Psoas muscle (tissue), 8 donors: Measurements from ENCODE around the gene LGALS8. TPM values are rescaled to one million over a fixed set of nuclear protein-coding genes. Genes with fewer than 3 reads are reported as not detected.

ENCODE experiments used
- ATAC-seq, 4 donors: fragments of 200-7000 bp; cut with Tn5 transposase; one replicate each; pipeline ENCODE4 v1.9.1; 2020; ENCODE audit warnings: moderate library complexity in 3 of 4, mild to moderate bottlenecking in 2 of 4
- DNase-seq, 2 donors: peaks; one replicate each; pipeline ENCODE4 v3.0.0-alpha.2; 2020
- H3K27ac ChIP-seq: fragments of 200-600 bp; one replicate; pipeline ENCODE4 v1.8.0; 2022
- H3K27me3 ChIP-seq, 3 donors: fragments of 200-600 bp in 1 of 3; one replicate each; pipeline versions ENCODE4 v1.6.1 to v1.8.0; 2013 to 2022; ENCODE audit warnings: low read length in 2 of 3, mild to moderate bottlenecking in 2 of 3, moderate library complexity in 1 of 3; ENCODE audit not compliant: insufficient read depth in 3 of 3
- H3K36me3 ChIP-seq, 2 donors: fragments of 200-600 bp in 1 of 2; one replicate each; pipeline versions ENCODE4 v1.6.1 to v1.8.0; 2013 to 2022; ENCODE audit warnings: low read depth in 1 of 2, mild to moderate bottlenecking in 1 of 2, moderate library complexity in 1 of 2; ENCODE audit not compliant: insufficient read depth in 1 of 2
- H3K4me1 ChIP-seq: fragments of 200-600 bp; one replicate; pipeline ENCODE4 v1.8.0; 2022
- H3K4me3 ChIP-seq: fragments of 200-600 bp; one replicate; pipeline ENCODE4 v1.8.0; 2022; ENCODE audit warnings: mild to moderate bottlenecking
- H3K9me3 ChIP-seq: fragments of 200-600 bp; one replicate; pipeline ENCODE4 v1.8.0; 2022
- WGBS, 3 donors: extraction: QIAGEN DNeasy Blood & Tissue Kit; methylation state at CpG; one replicate each; pipeline versions ENCODE4 v1.1.6 to v1.1.7; 2013; 5-methylcytosine and 5-hydroxymethylcytosine counted together
- intact Hi-C, 2 donors: fragments of 100-400 bp; cut with DNase I; formaldehyde crosslinking; loops; one replicate each; pipeline versions ENCODE4 v1.11.0 to v1.14.2; 2022
- polyA plus RNA-seq, 3 donors: library from polyadenylated mRNA; stranded (reverse); fragments of 200-250 nt; gene quantifications; one replicate each; pipeline ENCODE4 v1.2.3, GENCODE V29; 2013
- total RNA-seq, 4 donors: library from RNA; stranded (reverse); fragmentation: NEBNext Ultra II Directional in 2 of 4; extraction: Animal tissue kit (Norgen Biotek cat#: 25700) in 2 of 4; gene quantifications; one replicate each; pipeline versions ENCODE4 v1.2.1 to v1.2.4, GENCODE V29; 2021 to 2023
- TF ChIP-seq, protein P1 (sequence below): fragments of 200-600 bp; IDR thresholded peaks from one replicate; pipeline ENCODE4 v1.8.0; 2022; ENCODE audit warnings: antibody characterized with exemption
- donor health status: healthy with polysubstance abuse.
- donor health status: DM: no; HTN: no; CAD: no; lungs with moderate emphysema.
- donor health status: Bipolar disorder and iron deficiency.
- donor health status: healthy.
- donor health status: DM: yes; HTN: yes; CAD: no.
- donor health status: DM: no; HTN: no; CAD: no.
- donor health status: DM: no; HTN: no; CAD: no.
- donor health status: DM: yes; HTN: yes; CAD: no.

The LGALS8 gene
- total and polyA plus RNA-seq, 7 donors, result 10.1 to 17.8 (median 12.8) TPM

- TF ChIP-seq, protein P1, sequence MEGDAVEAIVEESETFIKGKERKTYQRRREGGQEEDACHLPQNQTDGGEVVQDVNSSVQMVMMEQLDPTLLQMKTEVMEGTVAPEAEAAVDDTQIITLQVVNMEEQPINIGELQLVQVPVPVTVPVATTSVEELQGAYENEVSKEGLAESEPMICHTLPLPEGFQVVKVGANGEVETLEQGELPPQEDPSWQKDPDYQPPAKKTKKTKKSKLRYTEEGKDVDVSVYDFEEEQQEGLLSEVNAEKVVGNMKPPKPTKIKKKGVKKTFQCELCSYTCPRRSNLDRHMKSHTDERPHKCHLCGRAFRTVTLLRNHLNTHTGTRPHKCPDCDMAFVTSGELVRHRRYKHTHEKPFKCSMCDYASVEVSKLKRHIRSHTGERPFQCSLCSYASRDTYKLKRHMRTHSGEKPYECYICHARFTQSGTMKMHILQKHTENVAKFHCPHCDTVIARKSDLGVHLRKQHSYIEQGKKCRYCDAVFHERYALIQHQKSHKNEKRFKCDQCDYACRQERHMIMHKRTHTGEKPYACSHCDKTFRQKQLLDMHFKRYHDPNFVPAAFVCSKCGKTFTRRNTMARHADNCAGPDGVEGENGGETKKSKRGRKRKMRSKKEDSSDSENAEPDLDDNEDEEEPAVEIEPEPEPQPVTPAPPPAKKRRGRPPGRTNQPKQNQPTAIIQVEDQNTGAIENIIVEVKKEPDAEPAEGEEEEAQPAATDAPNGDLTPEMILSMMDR, result no peak
- H3K27me3 ChIP-seq, result no peaks in the 10 kb centered on the region
- no peak overlapping the region for H3K27ac ChIP-seq
- H3K9me3 ChIP-seq, result no peaks in the 10 kb centered on the region
- no peaks in the 10 kb centered on the region for H3K4me1 ChIP-seq
- intact Hi-C loops, result loop anchor here (5.0 kb wide), 1 partner anchor 40 kb away; no protein-coding TSS in a partner anchor
- 86% methylated on average over 6 of the region's 6 CpGs for WGBS, 3 donors
- no peak overlapping the region for H3K4me3 ChIP-seq
- peaks cover 28 to 100% of the 10 kb centered on the region in 2 donors for H3K36me3 ChIP-seq
- no peak for DNase-seq
- ATAC-seq, result no peak
Observed at GRCh38 chr1:236552096-236552495, 28.3 kb downstream of the LGALS8 start.

DNA sequence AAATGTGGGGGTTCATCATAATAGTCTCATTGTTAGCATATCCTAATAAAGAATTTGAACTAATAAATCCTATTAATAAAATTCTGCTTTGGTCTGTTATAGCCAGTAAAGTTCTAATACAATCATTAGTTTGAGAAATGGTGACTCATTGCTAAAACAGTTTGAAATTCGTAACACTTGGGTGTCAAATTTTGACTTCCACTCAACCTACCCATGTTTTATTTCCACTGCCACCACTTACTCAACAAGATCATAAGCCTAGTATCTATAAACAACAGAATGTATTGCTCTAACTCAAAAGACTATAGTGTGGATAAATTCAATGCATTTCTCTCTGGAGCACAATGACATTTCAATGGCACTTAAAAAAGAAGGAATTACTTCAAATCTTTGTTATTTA, 29.1 kb downstream of the LGALS8 start:
- Histone ChIP-seq H3K27me3 (no peaks in the 10 kb centered on the region), H3K36me3 (peaks cover 30 to 100% of the 10 kb centered on the region in 2 donors), H3K9me3 (no peaks in the 10 kb centered on the region), H3K4me3 (no peak overlapping the region), H3K27ac (no peak overlapping the region), H3K4me1 (no peaks in the 10 kb centered on the region)
- ATAC-seq (no peak), DNase-seq (no peak)
- WGBS, 3 donors, result 29 to 49% (median 33%) methylated on average over 1 of the region's 1 CpG
- TF ChIP-seq, protein P1, result no peak
- intact Hi-C loops, result loop anchor here (5.0 kb wide), 1 partner anchor 39 kb away; no protein-coding TSS in a partner anchor

DNA sequence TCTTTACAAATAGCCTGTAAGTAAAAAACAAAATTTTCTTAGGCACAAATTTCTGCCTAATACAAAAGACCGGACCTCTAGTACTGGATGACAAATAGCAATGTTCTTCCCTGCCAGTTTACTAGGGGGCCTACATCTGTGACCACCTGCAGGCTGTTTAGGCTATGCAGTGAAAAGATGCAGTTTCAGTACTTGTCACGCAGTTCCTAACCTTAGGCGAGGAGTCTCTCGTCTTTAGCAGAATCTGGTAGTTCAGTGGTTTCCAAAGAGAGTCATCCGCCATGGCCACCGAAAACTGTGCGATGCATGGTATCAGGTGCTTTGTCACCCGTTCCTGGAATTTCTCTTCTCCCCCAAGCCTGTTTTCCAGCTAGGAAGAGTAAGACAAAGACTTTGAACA, 29.6 kb downstream of the LGALS8 start:
- intact Hi-C loops, result loop anchor here (5.0 kb wide), 1 partner anchor 39 kb away; no protein-coding TSS in a partner anchor

DNA sequence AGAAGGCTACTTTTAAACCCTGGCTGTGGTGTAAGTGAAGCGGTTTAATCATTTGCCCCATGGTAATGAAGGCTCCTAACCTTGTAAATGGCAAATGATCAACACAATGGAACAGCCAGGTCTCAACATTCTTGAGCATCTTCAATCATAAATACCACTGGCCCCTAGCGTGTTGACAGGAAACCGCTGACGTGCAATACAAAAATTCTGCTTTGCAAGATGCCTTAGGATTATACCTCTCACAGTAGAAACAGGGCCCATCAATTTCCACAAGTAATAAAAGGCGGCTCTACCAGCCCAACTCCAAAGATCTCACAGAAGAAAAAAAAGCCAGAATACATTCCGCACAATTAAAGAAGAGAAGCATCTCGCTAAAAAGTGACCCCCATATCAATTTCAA, 32.8 kb downstream of the LGALS8 start:
- no peak overlapping the region for H3K4me3 ChIP-seq
- ATAC-seq (no peak), DNase-seq (no peak)
- H3K36me3 ChIP-seq, result peaks cover 28 to 100% of the 10 kb centered on the region in 2 donors
- intact Hi-C loops, result no loop called here
- no peak overlapping the region for H3K27ac ChIP-seq
- TF ChIP-seq, protein P1, result no peak
- H3K9me3 ChIP-seq, result no peaks in the 10 kb centered on the region
- no peaks in the 10 kb centered on the region for H3K27me3 ChIP-seq
- no peaks in the 10 kb centered on the region for H3K4me1 ChIP-seq
- WGBS, 3 donors, result 88 to 96% (median 94%) methylated on average over 7 of the region's 7 CpGs

More for the DNA sequence above, 29.6 kb downstream of the LGALS8 start:
- peaks cover 34 to 100% of the 10 kb centered on the region in 2 donors for H3K36me3 ChIP-seq
- H3K27ac ChIP-seq, result no peak overlapping the region
- H3K4me1 ChIP-seq, result no peaks in the 10 kb centered on the region
- no peak overlapping the region for H3K4me3 ChIP-seq
- no peaks in the 10 kb centered on the region for H3K9me3 ChIP-seq
- no peaks in the 10 kb centered on the region for H3K27me3 ChIP-seq
- DNase-seq (no peak), ATAC-seq (no peak)
- TF ChIP-seq, protein P1, result no peak
- 80 to 82% (median 81%) methylated on average over 8 of the region's 8 CpGs for WGBS, 3 donors

- 80 to 92% (median 84%) methylated on average over 9 of the region's 9 CpGs for WGBS, 3 donors
- Histone ChIP-seq H3K36me3 (peaks cover 30 to 100% of the 10 kb centered on the region in 2 donors), H3K9me3 (no peaks in the 10 kb centered on the region), H3K27me3 (no peaks in the 10 kb centered on the region), H3K27ac (no peak overlapping the region), H3K4me3 (no peak overlapping the region), H3K4me1 (no peaks in the 10 kb centered on the region)
- TF ChIP-seq, protein P1, result no peak
- DNase-seq (no peak), ATAC-seq (no peak)
- intact Hi-C loops, result no loop called here
Observed at GRCh38 chr1:236558081-236558480, 34.3 kb downstream of the LGALS8 start.
